GM23338 (cell line): Measurements from ENCODE around the gene CCDC63. TPM values are rescaled to one million over a fixed set of nuclear protein-coding genes. Genes with fewer than 3 reads are reported as not detected.

ENCODE experiments used
- ATAC-seq: fragments of 200-7000 bp; cut with Tn5 transposase; 3 replicates; pipeline ENCODE4 v1.9.1; 2020
- DNase-seq: peaks from one replicate; pipeline ENCODE4 v3.0.0-alpha.2; 2015; ENCODE audit warnings: low spot score
- H2AFZ ChIP-seq: fragments of 200-600 bp; sonication (generic); 2 replicates; pipeline ENCODE4 v1.8.0; 2016; ENCODE audit warnings: antibody characterized with exemption, mild to moderate bottlenecking, moderate library complexity
- H3F3A ChIP-seq: fragments of 200-600 bp; sonication (generic); replicated peaks from 2 replicates; pipeline ENCODE4 v1.8.0; 2017; ENCODE audit warnings: antibody characterized with exemption, mixed run types, low read depth
- H3K27ac ChIP-seq: fragments of 200-600 bp; sonication (generic); 2 replicates; pipeline ENCODE4 v1.6.1; 2016; ENCODE audit warnings: low read depth
- H3K27me3 ChIP-seq: fragments of 200-600 bp; sonication (generic); 2 replicates; pipeline ENCODE4 v1.8.0; 2016; ENCODE audit warnings: mild to moderate bottlenecking, mixed run types, moderate library complexity; ENCODE audit not compliant: insufficient read depth
- H3K36me3 ChIP-seq: fragments of 200-600 bp; sonication (generic); 2 replicates; pipeline ENCODE4 v1.8.0; 2016; ENCODE audit warnings: mild to moderate bottlenecking; ENCODE audit not compliant: insufficient read depth
- H3K4me1 ChIP-seq: fragments of 200-600 bp; sonication (generic); 2 replicates; pipeline ENCODE4 v1.8.0; 2016; ENCODE audit warnings: mild to moderate bottlenecking, moderate library complexity; ENCODE audit not compliant: insufficient read depth
- H3K4me2 ChIP-seq: fragments of 200-600 bp; sonication (generic); 2 replicates; pipeline ENCODE4 v1.7.1; 2017; ENCODE audit warnings: mixed run types
- H3K4me3 ChIP-seq: fragments of 200-600 bp; sonication (generic); 2 replicates; pipeline ENCODE4 v1.6.1; 2016; ENCODE audit warnings: mixed run types
- H3K79me2 ChIP-seq: fragments of 200-600 bp; sonication (generic); replicated peaks from 2 replicates; pipeline ENCODE4 v1.8.0; 2017; ENCODE audit warnings: mild to moderate bottlenecking; ENCODE audit not compliant: insufficient read depth
- H3K9me2 ChIP-seq: fragments of 200-600 bp; sonication (generic); 2 replicates; pipeline ENCODE4 v1.8.0; 2017; ENCODE audit not compliant: insufficient read depth
- H4K20me1 ChIP-seq: fragments of 200-600 bp; sonication (generic); replicated peaks from 2 replicates; pipeline ENCODE4 v1.8.0; 2017; ENCODE audit warnings: mild to moderate bottlenecking; ENCODE audit not compliant: insufficient read depth
- H3K27ac Mint-ChIP-seq: 2 replicates; pipeline ENCODE4 v1.8.0; 2020; ENCODE audit warnings: inconsistent platforms, mild to moderate bottlenecking, moderate library complexity, mixed read lengths
- H3K27me3 Mint-ChIP-seq: 3 replicates; pipeline ENCODE4 v1.8.0; 2022; ENCODE audit warnings: low read depth, mild to moderate bottlenecking, moderate library complexity, mixed read lengths, inconsistent platforms; ENCODE audit not compliant: insufficient read depth, poor library complexity
- H3K36me3 Mint-ChIP-seq: 3 replicates; pipeline ENCODE4 v1.8.0; 2021; ENCODE audit warnings: low read depth, mild to moderate bottlenecking, inconsistent platforms, moderate library complexity, mixed read lengths
- H3K4me1 Mint-ChIP-seq: 3 replicates; pipeline ENCODE4 v1.8.0; 2020; ENCODE audit warnings: mild to moderate bottlenecking, inconsistent platforms, mixed read lengths
- H3K4me3 Mint-ChIP-seq: 3 replicates; pipeline ENCODE4 v1.8.0; 2021; ENCODE audit warnings: moderate library complexity, mild to moderate bottlenecking, inconsistent platforms, mixed read lengths
- H3K9me3 Mint-ChIP-seq: 3 replicates; pipeline ENCODE4 v1.8.0; 2020; ENCODE audit warnings: moderate library complexity, mild to moderate bottlenecking, inconsistent platforms, mixed read lengths
- CTCF ChIP-seq, 2 experiments: fragments of 200-600 bp in 1 of 2; sonication (generic) in 1 of 2; conservative IDR thresholded peaks; 2 replicates each; pipeline versions ENCODE4 v1.5.1 to v1.6.1; 2016 to 2017; ENCODE audit warnings: antibody characterized with exemption in 2 of 2, low read depth in 2 of 2, mild to moderate bottlenecking in 2 of 2, moderate library complexity in 1 of 2
- ETS1 ChIP-seq: IDR thresholded peaks from 2 replicates; pipeline ENCODE4 v1.6.1; 2016; ENCODE audit warnings: antibody characterized with exemption
- EZH2 ChIP-seq: fragments of 200-600 bp; sonication (generic); IDR thresholded peaks from one replicate; pipeline ENCODE4 v1.8.0; 2017; ENCODE audit warnings: antibody characterized with exemption, mild to moderate bottlenecking, low read depth; ENCODE audit not compliant: unreplicated experiment
- NANOG ChIP-seq: IDR thresholded peaks from 2 replicates; pipeline ENCODE4 v1.6.1; 2016; ENCODE audit warnings: antibody characterized with exemption, borderline replicate concordance
- REST ChIP-seq: IDR thresholded peaks from one replicate; pipeline ENCODE4 v1.6.1; 2018; ENCODE audit warnings: antibody characterized with exemption; ENCODE audit not compliant: unreplicated experiment
- STAT1 ChIP-seq: IDR thresholded peaks from one replicate; pipeline ENCODE4 v1.6.1; 2016; ENCODE audit warnings: antibody characterized with exemption; ENCODE audit not compliant: unreplicated experiment
- ZNF462 ChIP-seq: fragments of 250-450 bp; sonication (Bioruptor Pico); IDR thresholded peaks from 2 replicates; pipeline ENCODE4 v1.5.0; 2020; ENCODE audit warnings: mild to moderate bottlenecking, moderate library complexity
- polyA plus RNA-seq: library from polyadenylated mRNA; unstranded; fragments of >200 nt; fragmentation: Nextera tagmentation; extraction: Ambion mirVana; gene quantifications from 2 replicates; pipeline ENCODE4 v1.2.1, GENCODE V29; 2016
- total RNA-seq: library from RNA; depleted of rRNA; stranded (reverse); fragments of >200 nt; shearing (Covaris generic); gene quantifications from 2 replicates; pipeline ENCODE4 v1.2.3, GENCODE V29; 2014

The CCDC63 gene
- total and polyA plus RNA-seq, 2 experiments from 2014 or later: 1.8 TPM; not detected in 1

GRCh38 chr12:110825530-110825929 is 21.3 kb upstream of the CCDC63 start (continued):
- TF ChIP-seq ZNF462 (no peak), NANOG (no peak)

- DNase-seq (peak; percentile 96), ATAC-seq (peak; percentile 98)
- H3K4me1 Mint-ChIP-seq: no peaks in the 10 kb centered on the region; the same call in 2 of the 3 replicates
- no peaks in the 10 kb centered on the region for H3K79me2 ChIP-seq
- no peaks in the 10 kb centered on the region for H3F3A ChIP-seq
- no peak overlapping the region for H3K4me2 ChIP-seq
- no peak overlapping the region for H3K4me3 ChIP-seq
- H3K9me3 Mint-ChIP-seq: no peaks in the 10 kb centered on the region
- H3K27ac Mint-ChIP-seq: no peak overlapping the region
- peaks cover 6% of the 10 kb centered on the region for H3K27me3 Mint-ChIP-seq
- no peak overlapping the region for H3K4me3 Mint-ChIP-seq
- no peaks in the 10 kb centered on the region for H3K4me1 ChIP-seq
- H3K27ac ChIP-seq: no peak overlapping the region
- no peaks in the 10 kb centered on the region for H3K36me3 ChIP-seq
- H2AFZ ChIP-seq: peak overlapping the region; percentile 94
- H3K9me2 ChIP-seq: no peaks in the 10 kb centered on the region
- H3K27me3 ChIP-seq: no peaks in the 10 kb centered on the region
- no peaks in the 10 kb centered on the region for H3K36me3 Mint-ChIP-seq
- H4K20me1 ChIP-seq: no peaks in the 10 kb centered on the region
- no peak for TF ChIP-seq ETS1
- peak; percentile 95 to 98 for TF ChIP-seq CTCF (conservative IDR thresholded peaks at IDR 0.05; ENCODE audit: low read depth in 2 of 2)
- TF ChIP-seq STAT1: no peak
- TF ChIP-seq REST: no peak
- no peak for TF ChIP-seq EZH2
These were observed 20.1 kb upstream of the CCDC63 start for GRCh38 chr12:110826592-110827200.
